Fibroblast of skin of left quadriceps (primary cell): ENCODE measurements around the gene COMMD3.

Experiments
- DNase-seq, 2 experiments: peaks; one replicate each; pipeline ENCODE4 v3.0.0-alpha.2; 2013; ENCODE audit warnings: low read depth in 2 of 2

COMMD3 gene

DNA sequence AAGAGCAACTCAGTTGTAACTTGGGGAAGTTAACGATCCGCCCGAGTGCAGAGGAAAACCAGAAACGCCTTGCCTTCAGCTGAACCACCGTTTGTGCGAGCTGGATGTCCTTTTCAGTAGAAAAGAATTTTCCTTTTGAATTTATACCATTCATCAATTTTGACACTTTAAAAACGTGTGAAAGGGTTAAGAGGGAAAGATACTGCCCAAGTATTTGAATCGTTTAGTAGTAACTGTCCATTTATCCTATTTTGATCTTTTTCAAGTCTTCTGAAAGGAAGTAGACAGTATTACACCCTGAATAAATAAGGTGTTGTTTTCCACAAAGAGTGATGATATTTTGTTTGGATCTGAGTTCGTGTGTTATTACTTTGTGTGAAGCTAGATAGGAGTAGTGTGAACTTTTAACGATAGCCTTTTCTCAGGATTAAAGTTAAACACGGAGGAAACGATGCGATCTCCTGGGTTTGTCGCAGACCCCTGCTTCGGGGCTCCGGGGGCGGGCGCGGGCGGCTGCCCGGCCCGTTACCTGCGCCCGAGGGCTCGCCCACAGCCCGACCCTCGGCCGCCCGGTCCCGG is 3.9 kb downstream of the COMMD3 start:
- no peak for DNase-seq

DNA sequence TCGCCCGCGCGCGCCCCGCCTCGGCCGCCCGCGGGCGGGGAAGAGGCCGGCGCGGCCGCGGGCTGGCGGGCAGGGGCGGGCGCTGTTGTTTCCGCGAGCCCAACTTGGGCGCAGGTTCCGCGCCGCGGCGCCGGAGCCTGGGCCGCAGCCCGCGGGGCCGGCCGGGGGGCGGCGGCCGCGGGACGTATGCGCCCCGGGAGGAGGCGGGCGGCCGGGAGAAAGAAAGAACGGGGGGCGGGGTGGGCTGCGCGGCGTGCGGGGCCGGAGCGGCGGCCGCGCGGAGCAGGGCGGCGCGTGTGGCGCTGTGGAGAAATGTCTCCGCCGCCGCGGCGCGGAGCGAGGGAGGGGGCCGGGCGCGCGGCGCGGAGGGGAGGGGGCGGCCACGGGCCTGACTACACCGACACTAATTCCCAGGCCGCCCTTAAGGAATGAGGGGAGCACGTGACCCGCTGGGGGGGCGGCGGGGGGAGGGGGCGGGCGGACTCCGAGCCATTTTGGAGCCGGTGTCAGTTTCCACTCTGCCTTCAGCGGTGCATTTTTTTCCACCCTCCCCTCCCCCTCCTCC is 4.5 kb downstream of the COMMD3 start, which contains the start of gene BMI1:
BMI1 (plus strand) TSS at position 509 of the 565 bp plus-strand sequence. CDS start 5,351 bp downstream, outside the sequence.
- peak; percentile 57 to 65 for DNase-seq

DNA sequence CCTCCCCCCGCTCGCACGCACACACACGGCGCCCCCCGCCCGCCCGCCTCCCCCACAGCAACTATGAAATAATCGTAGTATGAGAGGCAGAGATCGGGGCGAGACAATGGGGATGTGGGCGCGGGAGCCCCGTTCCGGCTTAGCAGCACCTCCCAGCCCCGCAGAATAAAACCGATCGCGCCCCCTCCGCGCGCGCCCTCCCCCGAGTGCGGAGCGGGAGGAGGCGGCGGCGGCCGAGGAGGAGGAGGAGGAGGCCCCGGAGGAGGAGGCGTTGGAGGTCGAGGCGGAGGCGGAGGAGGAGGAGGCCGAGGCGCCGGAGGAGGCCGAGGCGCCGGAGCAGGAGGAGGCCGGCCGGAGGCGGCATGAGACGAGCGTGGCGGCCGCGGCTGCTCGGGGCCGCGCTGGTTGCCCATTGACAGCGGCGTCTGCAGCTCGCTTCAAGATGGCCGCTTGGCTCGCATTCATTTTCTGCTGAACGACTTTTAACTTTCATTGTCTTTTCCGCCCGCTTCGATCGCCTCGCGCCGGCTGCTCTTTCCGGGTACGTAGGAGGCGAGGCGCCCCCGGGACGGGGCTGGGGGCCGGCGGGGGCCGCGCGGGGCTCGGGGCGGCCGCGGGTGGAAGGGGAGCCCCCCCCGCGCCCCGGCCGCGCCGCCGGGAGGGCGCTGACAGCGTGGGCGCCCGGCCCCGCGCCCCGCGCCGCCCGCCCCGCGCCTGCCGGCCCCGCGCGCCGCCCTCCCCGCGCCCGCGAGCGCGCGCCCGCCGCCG is 5.2 kb downstream of the COMMD3 start:
- DNase-seq = peak in 1 of 2 experiments; percentile 41

DNA sequence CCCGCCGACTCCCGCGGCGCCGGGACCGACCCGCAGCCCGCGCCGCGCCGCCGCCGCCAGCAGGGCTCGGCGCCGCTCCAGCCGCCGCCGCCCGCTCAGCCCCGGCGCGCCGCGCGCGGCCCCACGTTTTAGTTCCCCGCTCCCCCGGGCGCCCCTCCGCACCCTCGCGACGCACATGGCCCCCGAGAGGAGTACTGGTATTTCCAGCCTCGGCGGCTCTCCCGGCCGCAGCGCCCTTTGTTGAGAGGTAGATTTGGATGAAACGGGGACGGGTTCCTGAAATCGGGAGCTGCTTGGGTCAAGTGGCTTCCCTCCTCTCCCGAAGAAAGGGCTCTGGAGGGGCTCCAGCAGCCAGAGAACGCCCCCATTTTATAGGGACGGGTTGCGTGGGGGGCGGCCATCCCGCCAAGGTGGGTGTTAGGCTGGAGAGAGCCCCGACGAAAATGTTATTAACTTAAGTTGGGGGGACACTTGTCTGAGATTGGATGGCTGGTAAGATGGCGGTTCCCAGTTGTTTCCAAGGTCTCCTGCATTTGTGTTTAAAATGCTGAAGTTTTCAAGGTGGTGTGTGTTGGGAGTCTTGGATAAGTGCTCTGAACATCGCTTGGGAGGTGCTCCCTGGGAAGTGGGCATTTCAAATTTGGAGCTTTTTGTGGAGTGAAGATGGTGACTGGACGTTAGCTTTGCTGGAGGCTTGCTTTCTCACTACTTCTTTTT is 5.9 kb downstream of the COMMD3 start:
- no peak for DNase-seq

- DNase-seq = no peak
Observed at GRCh38 chr10:22322641-22323160, 6.5 kb downstream of the COMMD3 start.

- DNase-seq = no peak
Observed at GRCh38 chr10:22323538-22324305, 7.5 kb downstream of the COMMD3 start.

DNA sequence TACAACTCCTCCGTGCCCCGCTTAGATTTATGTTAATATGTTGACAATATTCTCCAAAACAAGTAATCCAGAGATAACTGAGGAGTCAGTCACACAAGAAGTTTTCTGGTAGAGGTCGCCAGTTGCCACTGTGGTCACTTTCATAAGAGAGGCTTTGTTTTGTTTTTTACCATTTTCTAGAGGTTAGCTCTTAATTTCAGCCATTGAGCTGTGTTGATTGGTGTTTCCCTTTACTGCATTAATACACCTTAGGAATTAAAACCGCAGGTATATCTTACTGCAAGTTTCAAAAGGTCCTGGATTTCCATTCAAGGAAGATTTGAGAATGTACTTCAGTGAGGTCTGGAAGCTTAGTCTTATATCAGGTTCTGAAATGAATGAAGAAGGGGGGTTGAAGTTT is 8.2 kb downstream of the COMMD3 start:
- DNase-seq = no peak

- DNase-seq = no peak
Observed at GRCh38 chr10:22324893-22325271, 8.7 kb downstream of the COMMD3 start.

GRCh38 chr10:22325272-22326144 is 9.3 kb downstream of the COMMD3 start:
- DNase-seq = no peak

DNA sequence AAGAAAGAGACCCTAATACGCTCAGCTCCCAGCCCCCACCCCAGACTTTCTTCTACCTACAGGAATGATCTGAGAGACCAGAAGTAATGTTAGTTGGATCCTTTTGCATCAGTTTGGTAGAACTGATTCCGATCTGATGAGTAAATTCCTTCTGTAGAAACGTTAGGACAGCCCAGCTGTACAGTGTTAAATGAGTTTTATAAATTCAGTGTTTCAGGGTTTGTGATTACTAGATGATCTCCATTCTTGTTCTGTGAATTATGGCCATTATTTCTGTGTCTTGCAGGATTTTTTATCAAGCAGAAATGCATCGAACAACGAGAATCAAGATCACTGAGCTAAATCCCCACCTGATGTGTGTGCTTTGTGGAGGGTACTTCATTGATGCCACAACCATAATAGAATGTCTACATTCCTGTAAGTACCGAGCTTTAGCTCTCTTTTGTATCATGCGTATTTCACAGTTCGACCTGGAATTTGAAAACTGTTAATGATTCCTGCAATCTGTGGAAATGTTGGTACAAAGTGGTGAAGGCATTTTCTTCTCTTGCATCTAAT is 10.0 kb downstream of the COMMD3 start:
- no peak for DNase-seq

DNA sequence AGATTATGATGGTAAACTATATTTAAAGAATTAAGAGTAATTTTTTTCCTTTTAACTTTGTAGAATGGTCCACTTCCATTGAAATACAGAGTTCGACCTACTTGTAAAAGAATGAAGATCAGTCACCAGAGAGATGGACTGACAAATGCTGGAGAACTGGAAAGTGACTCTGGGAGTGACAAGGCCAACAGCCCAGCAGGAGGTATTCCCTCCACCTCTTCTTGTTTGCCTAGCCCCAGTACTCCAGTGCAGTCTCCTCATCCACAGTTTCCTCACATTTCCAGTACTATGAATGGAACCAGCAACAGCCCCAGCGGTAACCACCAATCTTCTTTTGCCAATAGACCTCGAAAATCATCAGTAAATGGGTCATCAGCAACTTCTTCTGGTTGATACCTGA is 13.0 kb downstream of the COMMD3 start:
- no peak for DNase-seq

DNA sequence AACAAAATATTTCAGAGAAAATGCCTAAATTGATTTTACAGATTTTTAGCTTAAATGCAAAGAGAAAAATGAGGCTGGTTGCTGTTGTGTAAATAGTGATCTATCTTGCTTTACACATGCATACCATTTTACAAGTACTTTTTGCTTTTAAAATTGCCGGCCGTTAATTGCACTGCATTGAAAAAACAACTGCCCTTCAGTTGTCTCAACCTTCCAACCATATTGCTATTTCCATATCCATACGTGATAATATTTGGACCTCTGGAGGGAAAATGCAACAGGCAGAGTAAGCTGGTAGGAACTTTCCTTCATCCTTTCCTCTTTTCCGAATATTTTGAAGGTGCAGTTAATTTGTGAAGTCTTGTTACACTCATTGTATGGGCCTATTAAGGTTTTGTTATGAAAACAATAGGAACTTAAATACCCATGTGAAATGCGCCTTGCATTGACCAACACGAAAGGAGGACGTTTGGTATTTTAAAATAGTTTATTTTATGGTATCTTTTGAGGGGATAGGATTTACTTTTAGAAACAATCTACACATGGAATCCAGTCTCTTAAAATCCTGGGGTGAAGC is 16.0 kb downstream of the COMMD3 start:
- DNase-seq = no peak

GRCh38 chr10:22333167-22333974 is 17.2 kb downstream of the COMMD3 start:
- DNase-seq = no peak

DNA sequence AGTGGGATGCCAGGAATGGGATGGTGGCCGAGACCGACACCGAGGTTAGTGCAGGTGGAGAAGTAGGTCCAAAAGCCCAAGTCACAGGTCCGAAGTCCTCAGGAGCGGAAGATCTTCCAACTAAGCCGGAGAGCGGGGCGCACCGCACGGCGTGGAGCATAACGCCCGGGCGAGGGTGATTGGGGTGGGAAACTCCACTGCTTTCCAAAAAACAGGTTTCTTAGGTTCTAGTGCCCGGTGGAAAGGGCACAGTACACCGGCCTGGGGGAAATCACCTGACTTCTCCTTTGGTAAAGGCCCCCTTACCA is 17.7 kb downstream of the COMMD3 start:
- no peak for DNase-seq

DNA sequence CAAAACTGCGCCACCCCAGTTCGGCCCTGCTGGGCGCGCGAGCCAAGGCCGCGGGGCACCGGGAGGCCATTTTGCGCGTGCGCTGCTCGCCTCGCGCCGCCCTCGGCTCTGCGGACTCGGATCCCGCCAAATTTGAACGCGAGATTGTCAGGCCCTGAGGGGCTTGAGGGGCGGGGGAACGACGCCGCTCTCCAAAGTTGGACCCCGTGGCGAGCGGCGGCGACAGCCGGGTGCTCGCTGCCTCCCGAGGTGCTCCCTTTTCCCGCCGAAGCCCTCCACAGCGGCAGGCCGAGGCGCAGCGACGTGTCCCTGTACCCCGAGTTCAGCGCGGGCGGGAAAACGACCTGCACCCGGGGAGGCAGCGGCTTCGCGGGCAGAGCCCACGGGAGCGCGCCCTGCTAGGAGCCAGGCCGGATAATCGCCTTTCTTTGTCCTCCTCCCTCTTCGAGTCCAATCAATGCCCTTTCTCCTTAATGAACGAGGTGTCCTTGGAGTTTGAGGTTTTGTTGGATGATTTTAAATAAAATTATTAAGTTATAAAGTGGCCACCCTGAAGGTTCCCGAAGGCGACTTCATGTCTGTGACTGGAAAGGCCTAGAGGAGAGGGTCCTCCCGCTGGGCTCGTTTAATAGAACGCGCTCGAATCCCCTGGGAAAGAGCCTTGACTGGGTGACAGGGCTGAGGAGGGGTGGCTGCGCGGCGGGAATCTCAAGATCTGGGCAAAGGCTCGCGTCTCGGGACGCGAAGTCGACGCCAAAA is 18.4 kb downstream of the COMMD3 start:
- no peak for DNase-seq

DNA sequence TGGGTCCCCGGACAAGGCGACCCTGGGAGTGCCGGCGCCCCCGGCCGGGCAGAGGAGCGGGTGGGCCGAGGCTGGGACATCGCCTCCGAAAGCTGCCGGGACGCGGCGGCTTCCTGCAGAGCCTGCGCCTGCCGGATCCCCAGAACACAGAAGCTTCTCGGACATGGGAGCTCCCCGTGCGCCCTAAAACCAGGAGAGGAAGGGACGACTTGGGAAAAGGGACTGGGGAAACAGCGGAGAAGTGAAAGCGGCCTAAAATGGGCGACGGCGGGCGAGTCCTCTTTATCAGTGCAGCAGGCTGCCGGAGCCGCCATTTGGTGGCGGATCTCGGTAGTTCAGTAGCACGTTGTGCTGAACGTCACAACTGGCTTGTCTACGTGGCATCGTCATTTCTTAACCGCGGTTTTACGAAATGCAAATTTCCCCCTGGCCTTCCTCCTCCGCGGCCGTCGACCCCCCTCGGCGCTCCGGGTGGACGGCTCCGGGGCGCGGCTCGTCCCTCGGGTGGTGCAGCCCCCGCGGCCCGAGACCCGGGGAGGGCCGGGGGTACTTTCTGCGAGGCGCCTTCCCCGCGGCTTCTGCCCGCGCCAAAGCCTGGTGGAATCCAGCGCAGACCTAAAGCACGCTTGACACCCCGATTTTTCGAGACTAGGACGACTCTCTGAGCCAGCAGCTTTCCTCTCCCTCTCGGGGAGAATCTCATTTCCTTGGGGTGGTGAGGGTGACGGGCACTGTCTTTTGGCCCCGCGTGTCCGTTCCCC is 19.2 kb downstream of the COMMD3 start:
- DNase-seq = no peak

DNA sequence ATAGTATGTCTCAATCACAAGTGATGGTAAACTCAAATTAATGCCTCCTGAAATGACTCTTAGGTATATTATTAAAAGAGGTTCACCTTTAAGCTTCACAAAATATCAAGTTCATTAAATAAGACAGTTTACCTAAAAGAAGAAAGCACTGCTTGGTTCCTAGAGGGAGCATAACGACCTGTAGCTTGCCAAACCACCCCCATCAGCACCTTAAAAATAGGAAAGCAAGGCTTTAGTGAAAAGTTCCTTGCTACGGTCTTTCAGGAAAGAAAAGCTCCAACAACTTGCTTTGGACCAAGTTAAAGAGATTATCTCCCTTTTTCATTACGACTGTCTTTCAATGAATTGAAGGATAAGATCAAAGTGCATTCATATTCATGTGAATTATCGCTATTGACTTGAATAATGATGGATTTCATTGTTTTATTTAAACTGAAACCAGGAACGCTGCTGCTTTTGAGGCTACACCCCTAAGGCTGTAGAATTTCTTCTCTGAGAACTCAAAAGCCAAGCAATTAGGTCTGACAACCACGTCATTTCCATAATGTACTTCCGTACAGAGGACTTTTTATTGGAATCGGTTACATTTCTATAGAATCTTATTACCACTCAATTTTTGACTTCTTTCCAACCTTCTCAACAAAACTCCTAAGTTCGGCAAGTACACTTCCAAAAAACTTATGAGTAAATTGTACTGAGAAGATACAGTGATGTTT is 22.2 kb downstream of the COMMD3 start:
- DNase-seq = no peak
